Measurements from ENCODE around the gene SPEM2.

The SPEM2 gene

GRCh38 chr17:7421186-7421585 is 4.2 kb upstream of the SPEM2 start:
- no peak for DNase-seq (ENCODE audit: low read depth)

GRCh38 chr17:7423679-7424078 is 1.7 kb upstream of the SPEM2 start:
- no peak for DNase-seq (ENCODE audit: low read depth)

GRCh38 chr17:7425756-7426155 is 340 bp downstream of the SPEM2 start:
- DNase-seq (ENCODE audit: low read depth) = no peak

GRCh38 chr17:7426203-7426863 is 917 bp downstream of the SPEM2 start:
- DNase-seq (ENCODE audit: low read depth) = no peak

GRCh38 chr17:7426896-7427489 is 1.6 kb downstream of the SPEM2 start:
- DNase-seq (ENCODE audit: low read depth) = no peak

GRCh38 chr17:7427549-7427948 is 2.1 kb downstream of the SPEM2 start:
- DNase-seq (ENCODE audit: low read depth) = no peak

- DNase-seq (ENCODE audit: low read depth) = no peak
Measured at GRCh38 chr17:7428557-7428956, 3.1 kb downstream of the SPEM2 start, which contains the start of gene SPEM3. TSS of gene SPEM3 (plus strand) at chr17:7428857. CDS start at chr17:7428903, 46 bp downstream.

GRCh38 chr17:7429722-7430121 is 4.3 kb downstream of the SPEM2 start:
- DNase-seq (ENCODE audit: low read depth) = no peak

- DNase-seq (ENCODE audit: low read depth) = no peak
Measured at GRCh38 chr17:7431231-7431630, 5.8 kb downstream of the SPEM2 start.

- DNase-seq (ENCODE audit: low read depth) = no peak
Measured at GRCh38 chr17:7432296-7432695, 6.9 kb downstream of the SPEM2 start.

GRCh38 chr17:7435676-7436555 is 10.5 kb downstream of the SPEM2 start:
- no peak for DNase-seq (ENCODE audit: low read depth)

- DNase-seq (ENCODE audit: low read depth) = no peak
Measured at GRCh38 chr17:7436556-7437368, 11.3 kb downstream of the SPEM2 start.

- DNase-seq (ENCODE audit: low read depth) = no peak
Measured at GRCh38 chr17:7437369-7437863, 12.0 kb downstream of the SPEM2 start.

GRCh38 chr17:7437950-7438614 is 12.7 kb downstream of the SPEM2 start:
- DNase-seq (ENCODE audit: low read depth) = no peak

GRCh38 chr17:7438656-7439460 is 13.4 kb downstream of the SPEM2 start:
- DNase-seq (ENCODE audit: low read depth) = no peak

GRCh38 chr17:7439462-7440112 is 14.2 kb downstream of the SPEM2 start, which contains the start of gene FGF11:
TSS of gene FGF11 (plus strand) at chr17:7439512. CDS start at chr17:7439621, 109 bp downstream.
- no peak for DNase-seq (ENCODE audit: low read depth)

GRCh38 chr17:7440113-7440833 is 14.9 kb downstream of the SPEM2 start:
- no peak for DNase-seq (ENCODE audit: low read depth)

- DNase-seq (ENCODE audit: low read depth) = no peak
Measured at GRCh38 chr17:7440834-7441195, 15.4 kb downstream of the SPEM2 start.

GRCh38 chr17:7441266-7441665 is 15.8 kb downstream of the SPEM2 start:
- DNase-seq (ENCODE audit: low read depth) = no peak

Data from CMK (cell line).